ENCODE data around the gene MCIDAS. TPM values are rescaled to one million over a fixed set of nuclear protein-coding genes. Genes with fewer than 3 reads are reported as not detected.

MCIDAS gene
- total RNA-seq, 2 experiments from 2014 or later, result 0.21 TPM; not detected in 1

- intact Hi-C loops (cut with micrococcal nuclease; ENCODE audit: unreplicated experiment), result loop anchor here (2.0 kb wide), 1 partner anchor 59 kb away; the partner anchor contains the start of gene CDC20B
- Histone ChIP-seq H4K20me1 (ENCODE audit: insufficient read depth, low read length) (0 out of 2 replicates have a peak, but pooled peaks cover 4% of the 10 kb centered on the region), H3K27ac (ENCODE audit: low read depth, low read length, poor library complexity, severe bottlenecking) (no peak overlapping the region), H3K36me3 (ENCODE audit: insufficient read depth, low read length) (no peaks in the 10 kb centered on the region), H2AFZ (ENCODE audit: low read length) (no peak overlapping the region), H3K79me2 (ENCODE audit: insufficient read depth, low read depth, low read length) (no peaks in the 10 kb centered on the region), H3K4me3 (ENCODE audit: low read depth, low read length, poor library complexity, severe bottlenecking) (peak overlapping the region; percentile 71), H3K9me3 (ENCODE audit: low read length) (no peaks in the 10 kb centered on the region), H3K4me2 (ENCODE audit: low read length) (peak overlapping the region; percentile 90; the same call in 1 of the 2 replicates), H3K9me2 (ENCODE audit: insufficient read depth, low read length) (no peaks in the 10 kb centered on the region), H3K4me1 (ENCODE audit: insufficient read depth, low read length, poor library complexity, severe bottlenecking) (peaks cover 14% of the 10 kb centered on the region)
- TF ChIP-seq EZH2phosphoT487 (IDR thresholded peaks at IDR 0.05; ENCODE audit: borderline replicate concordance, low read depth, low read length) (no peak), CTCF (conservative IDR thresholded peaks at IDR 0.05; ENCODE audit: low read length) (no peak)
- ChIA-PET POLR2A (interaction anchor here (0.7 to 0.9 kb wide), 2 partner anchors 22 to 92 kb away, joined by 3 to 6 read pairs; no protein-coding TSS in a partner anchor), CTCF (ENCODE audit: unreplicated experiment) (interaction anchor here (1.2 kb wide), 1 partner anchor 78 kb away, joined by 3 read pairs; no protein-coding TSS in a partner anchor)
- no TSS peak for BruUV-seq (replicated peaks)
- no peak for DNase-seq (ENCODE audit: low spot score)
Observed at GRCh38 chr5:55231919-55232270, 4.8 kb upstream of the MCIDAS start.

DNA sequence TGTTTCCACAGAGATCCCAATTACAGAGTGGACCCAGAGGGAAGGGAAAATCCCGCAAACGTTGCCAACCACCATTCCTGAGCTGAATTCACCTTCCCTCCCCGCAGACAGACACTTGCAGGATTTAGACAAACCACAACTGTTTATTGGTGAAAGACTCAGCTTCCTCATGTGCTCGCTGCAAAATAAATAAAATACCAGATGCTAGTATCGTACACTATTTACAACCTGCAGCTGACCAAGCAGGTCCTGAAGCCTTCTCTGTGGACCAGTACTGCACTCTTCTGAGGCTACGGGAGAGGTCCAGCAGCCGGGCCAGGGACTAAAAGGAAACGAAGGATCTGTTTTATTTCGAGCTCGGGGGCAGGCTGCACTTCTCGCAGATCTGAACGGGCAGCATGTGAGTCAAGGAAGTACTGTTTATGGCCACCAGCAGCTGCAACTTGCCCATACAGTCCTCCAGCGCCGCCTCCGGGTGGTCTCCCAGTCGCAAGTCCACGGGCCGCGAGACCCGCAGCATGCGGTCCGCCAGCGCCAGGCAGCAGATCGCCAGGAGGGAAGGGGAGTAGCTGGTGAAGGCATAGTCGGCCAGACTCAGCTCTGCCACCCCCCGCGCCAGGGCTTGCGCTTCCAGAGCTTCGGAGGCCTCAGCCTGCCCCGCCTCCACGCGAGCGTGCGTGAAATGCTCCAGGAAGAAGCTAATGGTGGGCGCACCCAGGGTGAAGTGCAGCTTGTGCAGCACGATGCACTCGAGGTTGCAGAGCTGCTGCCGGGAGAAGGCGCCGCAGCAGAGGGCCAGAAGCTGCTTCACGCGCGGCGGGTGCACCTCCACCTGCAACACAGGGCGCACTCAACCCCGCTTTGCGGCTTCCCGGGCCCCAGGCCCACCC lies 4.2 kb upstream of the MCIDAS start:
- no peak overlapping the region for H3K4me3 ChIP-seq (ENCODE audit: low read depth, low read length, poor library complexity, severe bottlenecking)
- no peak for DNase-seq (ENCODE audit: low spot score)

More for the DNA sequence above, 4.2 kb upstream of the MCIDAS start:
- Histone ChIP-seq H3K4me2 (ENCODE audit: low read length) (peak overlapping the region; percentile 90; the same call in 1 of the 2 replicates), H3K9me2 (ENCODE audit: insufficient read depth, low read length) (no peaks in the 10 kb centered on the region), H3K27ac (ENCODE audit: low read depth, low read length, poor library complexity, severe bottlenecking) (no peak overlapping the region), H4K20me1 (ENCODE audit: insufficient read depth, low read length) (0 out of 2 replicates have a peak, but pooled peaks cover 4% of the 10 kb centered on the region), H3K36me3 (ENCODE audit: insufficient read depth, low read length) (no peaks in the 10 kb centered on the region), H3K4me1 (ENCODE audit: insufficient read depth, low read length, poor library complexity, severe bottlenecking) (peaks cover 21% of the 10 kb centered on the region), H2AFZ (ENCODE audit: low read length) (no peak overlapping the region), H3K79me2 (ENCODE audit: insufficient read depth, low read depth, low read length) (no peaks in the 10 kb centered on the region), H3K9me3 (ENCODE audit: low read length) (no peaks in the 10 kb centered on the region)
- ChIA-PET POLR2A (interaction anchor here (0.7 to 0.9 kb wide), 2 partner anchors 21 to 92 kb away, joined by 3 to 6 read pairs; no protein-coding TSS in a partner anchor), CTCF (ENCODE audit: unreplicated experiment) (no interaction called here)
- no peak for TF ChIP-seq EZH2phosphoT487 (IDR thresholded peaks at IDR 0.05; ENCODE audit: borderline replicate concordance, low read depth, low read length)
- no peak for TF ChIP-seq CTCF (conservative IDR thresholded peaks at IDR 0.05; ENCODE audit: low read length)
- BruUV-seq (replicated peaks), result no TSS peak
- intact Hi-C loops (cut with micrococcal nuclease; ENCODE audit: unreplicated experiment), result no loop called here

All from OCI-LY7 (cell line).